Cardiac fibroblast (primary cell): Measurements from ENCODE around the gene ANXA2.

Experiments used
- DNase-seq, 2 donors: peaks; one replicate each; pipeline versions ENCODE4 v3.0.0 to v3.0.0-alpha.2; 2010; ENCODE audit warnings: low read depth in 2 of 2
- H3K4me3 ChIP-seq, 2 donors: replicated peaks in 1 of 2; 1 replicate in 1 of 2; 2 replicates in 1 of 2; pipeline ENCODE4 v1.5.1; 2011; ENCODE audit warnings: low read depth in 2 of 2, low read length in 2 of 2, mild to moderate bottlenecking in 2 of 2, moderate library complexity in 1 of 2
- CTCF ChIP-seq: IDR thresholded peaks from one replicate; pipeline ENCODE4 v1.5.1; 2011; ENCODE audit warnings: low read depth, mild to moderate bottlenecking, low read length, inconsistent platforms

ANXA2 gene

GRCh38 chr15:60325905-60326304, 71.9 kb downstream of the ANXA2 start:
- TF ChIP-seq CTCF = no peak
- DNase-seq = no peak
- no peak overlapping the region for H3K4me3 ChIP-seq

GRCh38 chr15:60324706-60325438, 72.9 kb downstream of the ANXA2 start:
- DNase-seq = peak; percentile 38 to 72
- TF ChIP-seq CTCF = no peak

GRCh38 chr15:60323322-60323721, 74.5 kb downstream of the ANXA2 start:
- no peak for DNase-seq
- no peak for TF ChIP-seq CTCF
- no peak overlapping the region for H3K4me3 ChIP-seq

More at GRCh38 chr15:60324706-60325438, 72.9 kb downstream of the ANXA2 start:
- H3K4me3 ChIP-seq = no peak overlapping the region

GRCh38 chr15:60320365-60320764, 77.4 kb downstream of the ANXA2 start:
- no peak for DNase-seq
- no peak for TF ChIP-seq CTCF
- no peak overlapping the region for H3K4me3 ChIP-seq

- H3K4me3 ChIP-seq = no peak overlapping the region
- no peak for DNase-seq
- no peak for TF ChIP-seq CTCF
Measured at GRCh38 chr15:60318216-60318867, 79.4 kb downstream of the ANXA2 start.

GRCh38 chr15:60316961-60317360, 80.8 kb downstream of the ANXA2 start:
- no peak for DNase-seq
- H3K4me3 ChIP-seq = no peak overlapping the region
- no peak for TF ChIP-seq CTCF
